Tibial nerve (tissue), 4 donors: ENCODE results near the gene UHRF2.

Experiments
- CTCF ChIP-seq, 5 experiments: fragments of 200-600 bp in 3 of 5; fragments of 450-650 bp in 2 of 5; sonication (generic) in 3 of 5; IDR thresholded peaks; one replicate each; pipeline ENCODE4 v1.5.1; 2016 to 2019; ENCODE audit warnings: antibody characterized with exemption in 5 of 5, mild to moderate bottlenecking in 3 of 5, moderate library complexity in 2 of 5
- EP300 ChIP-seq, 2 donors: sonication (generic); formaldehyde crosslinking; IDR thresholded peaks; one replicate each; pipeline ENCODE4 v1.6.1; 2017; ENCODE audit warnings: antibody characterized with exemption in 2 of 2, mild to moderate bottlenecking in 1 of 2
- POLR2A ChIP-seq, 2 donors: fragments of 450-650 bp; IDR thresholded peaks; one replicate each; pipeline ENCODE4 v1.6.1; 2017; ENCODE audit warnings: antibody characterized with exemption in 2 of 2, mild to moderate bottlenecking in 2 of 2, moderate library complexity in 2 of 2

- TF ChIP-seq CTCF (IDR thresholded peaks at IDR 0.05) (no peak), EP300 (IDR thresholded peaks at IDR 0.05) (no peak), POLR2A (IDR thresholded peaks at IDR 0.05) (no peak)
Measured at GRCh38 chr9:6461619-6462018, 48.6 kb downstream of the UHRF2 start.
